H1 (cell line): ENCODE data around the gene DIAPH1. TPM values are rescaled to one million over a fixed set of nuclear protein-coding genes. Genes with fewer than 3 reads are reported as not detected.

Experiments used
- BRCA1 ChIP-seq: IDR thresholded peaks from 2 replicates; pipeline ENCODE4 v1.6.1; 2012; ENCODE audit warnings: low read depth, low read length, improper control_type of control experiment
- EGR1 ChIP-seq: IDR thresholded peaks from 2 replicates; pipeline ENCODE4 v1.6.1; 2011; ENCODE audit warnings: low read depth, low read length, borderline replicate concordance
- EZH2 ChIP-seq: fragments of 200-600 bp; sonication (generic); IDR thresholded peaks from 2 replicates; pipeline ENCODE4 v1.7.1; 2012; ENCODE audit warnings: low read depth, mild to moderate bottlenecking, moderate library complexity, low read length, inconsistent platforms; ENCODE audit not compliant: severe bottlenecking
- FOSL1 ChIP-seq: IDR thresholded peaks from 2 replicates; pipeline ENCODE4 v1.6.1; 2011; ENCODE audit warnings: mild to moderate bottlenecking, low read depth, low read length, moderate library complexity; ENCODE audit not compliant: insufficient read depth
- HDAC2 ChIP-seq, 2 experiments: fragments of 300-600 bp in 1 of 2; sonication (generic) in 1 of 2; IDR thresholded peaks; 2 replicates each; pipeline ENCODE4 v1.6.1; 2011 to 2012; ENCODE audit warnings: low read depth in 2 of 2, low read length in 2 of 2, mild to moderate bottlenecking in 2 of 2, moderate library complexity in 2 of 2, borderline replicate concordance in 1 of 2, inconsistent platforms in 1 of 2
- HDAC6 ChIP-seq: IDR thresholded peaks from one replicate; pipeline ENCODE4 v1.7.1; 2012; ENCODE audit warnings: low read depth, mild to moderate bottlenecking, inconsistent platforms, low read length, moderate library complexity
- JUND ChIP-seq: IDR thresholded peaks from 2 replicates; pipeline ENCODE4 v1.6.1; 2011; ENCODE audit warnings: mild to moderate bottlenecking, improper control_type of control experiment, low read length
- KDM1A ChIP-seq: fragments of 200-600, 300-600 bp; sonication (generic); IDR thresholded peaks from 2 replicates; pipeline ENCODE4 v1.7.1; 2016; ENCODE audit warnings: mild to moderate bottlenecking, low read length, borderline replicate concordance
- NANOG ChIP-seq: IDR thresholded peaks from 2 replicates; pipeline ENCODE4 v1.6.1; 2011; ENCODE audit warnings: low read length, low read depth, mild to moderate bottlenecking, inconsistent platforms; ENCODE audit not compliant: insufficient read depth, poor library complexity, severe bottlenecking
- NRF1 ChIP-seq: IDR thresholded peaks from 2 replicates; pipeline ENCODE4 v1.6.1; 2011; ENCODE audit warnings: mild to moderate bottlenecking, low read depth, low read length, improper control_type of control experiment
- POLR2AphosphoS5 ChIP-seq: IDR thresholded peaks from 2 replicates; pipeline ENCODE4 v1.6.1; 2011; ENCODE audit warnings: low read depth, low read length
- POU5F1 ChIP-seq: IDR thresholded peaks from 2 replicates; pipeline ENCODE4 v1.6.1; 2011; ENCODE audit warnings: low read depth, mild to moderate bottlenecking, low read length, moderate library complexity
- RAD21 ChIP-seq, 2 experiments: IDR thresholded peaks in 1 of 2; conservative IDR thresholded peaks in 1 of 2; 2 replicates each; pipeline ENCODE4 v1.6.1; 2011; ENCODE audit warnings: low read depth in 2 of 2, low read length in 2 of 2, improper control_type of control experiment in 1 of 2, inconsistent platforms in 1 of 2, mild to moderate bottlenecking in 1 of 2, moderate library complexity in 1 of 2
- RNF2 ChIP-seq: fragments of 200-900, 300-1000 bp; sonication (generic); IDR thresholded peaks from 2 replicates; pipeline ENCODE4 v1.7.1; 2016; ENCODE audit warnings: borderline replicate concordance, low read depth, mild to moderate bottlenecking, antibody characterized with exemption, low read length; ENCODE audit not compliant: poor library complexity, severe bottlenecking; ENCODE audit errors: missing control alignments
- RXRA ChIP-seq: IDR thresholded peaks from 2 replicates; pipeline ENCODE4 v1.6.1; 2011; ENCODE audit warnings: low read depth, mild to moderate bottlenecking, low read length, moderate library complexity; ENCODE audit not compliant: insufficient read depth
- SIN3A ChIP-seq, 2 experiments: IDR thresholded peaks in 1 of 2; conservative IDR thresholded peaks in 1 of 2; 2 replicates each; pipeline ENCODE4 v1.6.1; 2011 to 2012; ENCODE audit warnings: low read length in 2 of 2, improper control_type of control experiment in 1 of 2, low read depth in 1 of 2, mild to moderate bottlenecking in 1 of 2
- SIX5 ChIP-seq: IDR thresholded peaks from 2 replicates; pipeline ENCODE4 v1.6.1; 2011; ENCODE audit warnings: mild to moderate bottlenecking, low read depth, low read length
- TAF7 ChIP-seq: optimal IDR thresholded peaks from 2 replicates; pipeline ENCODE3; 2011; ENCODE audit warnings: low read depth, mild to moderate bottlenecking, inconsistent platforms, low read length, moderate library complexity, borderline replicate concordance
- TEAD4 ChIP-seq: IDR thresholded peaks from 2 replicates; pipeline ENCODE4 v1.6.1; 2012; ENCODE audit warnings: low read depth, low read length, inconsistent platforms, mixed read lengths
- polyA plus RNA-seq, 7 experiments: library from polyadenylated mRNA; depleted of rRNA in 3 of 7; stranded (reverse) in 5 of 7; unstranded in 2 of 7; fragments of >200 nt in 5 of 7; fragments of 200-250 nt in 2 of 7; gene quantifications; 1 replicate in 5 of 7; 2 replicates in 1 of 7; 4 replicates in 1 of 7; pipeline versions ENCODE4 v1.2.1 to v1.2.3, GENCODE V29; 2011 to 2013; ENCODE audit warnings: missing spikeins in 2 of 7, mixed read lengths in 2 of 7
- total RNA-seq: library from RNA; stranded (reverse); fragmentation: NEBNext Ultra II Directional; extraction: Animal tissue kit (Norgen Biotek cat#: 25700); gene quantifications from 2 replicates; pipeline ENCODE4 v1.2.1, GENCODE V29; 2021
- TF ChIP-seq, protein P1 (sequence below): IDR thresholded peaks from 2 replicates; pipeline ENCODE4 v1.6.1; 2012; ENCODE audit warnings: inconsistent platforms
- TF ChIP-seq, protein P2 (sequence below): IDR thresholded peaks from 2 replicates; pipeline ENCODE4 v1.6.1; 2011; ENCODE audit warnings: low read depth, mild to moderate bottlenecking, low read length; ENCODE audit not compliant: insufficient read depth

DIAPH1 gene
- total and polyA plus RNA-seq, 2 of the 8 experiments (the other 6 are each of a cell fraction or from before 2014, with no cell fraction given): 61.2 to 114 TPM

DNA sequence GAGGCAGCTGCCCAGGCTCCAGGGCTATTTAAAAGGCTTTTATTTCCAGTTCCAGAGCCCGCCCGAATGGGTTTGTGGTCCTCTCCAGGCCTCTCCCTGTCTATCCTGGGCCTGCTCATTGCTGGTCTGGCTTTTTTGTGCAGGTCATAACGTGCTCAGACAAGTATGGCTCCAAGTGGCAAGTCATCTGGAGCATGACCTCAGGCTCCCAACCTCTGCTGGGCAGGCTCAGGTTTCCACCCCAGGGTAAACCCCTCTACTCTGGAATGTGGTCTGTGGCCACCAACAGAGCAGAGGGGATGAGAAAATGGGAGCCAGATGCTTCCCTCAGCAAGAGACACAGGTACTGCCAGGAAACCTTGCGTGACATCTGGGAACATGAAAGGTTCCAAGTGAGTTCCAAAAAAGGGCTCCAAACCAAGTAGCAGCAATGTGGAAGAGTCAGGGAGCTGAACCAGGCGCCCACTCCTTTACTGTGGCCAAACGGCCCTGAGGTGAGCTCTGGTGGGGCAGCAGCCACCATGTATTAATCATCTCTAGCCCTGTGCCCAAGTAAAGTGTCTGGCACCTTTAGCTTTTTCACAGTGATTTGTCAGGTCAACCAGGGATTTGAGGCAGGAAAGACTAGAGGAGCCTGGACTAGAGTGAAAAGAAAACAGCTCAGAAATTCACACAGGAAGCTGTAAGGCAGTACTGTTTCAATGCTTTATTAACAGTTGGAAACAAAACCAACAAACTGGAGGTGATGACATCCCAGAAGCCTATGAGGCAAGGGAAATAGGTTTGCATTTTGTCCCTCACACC lies 104.3 kb downstream of the DIAPH1 start (continued):
- TF ChIP-seq BRCA1 (no peak), SIX5 (no peak), EGR1 (peak; percentile 44; the same call in 1 of the 2 replicates), SIN3A (conservative IDR thresholded peaks at IDR 0.05 in 1 of 2, IDR thresholded peaks at IDR 0.05 in 1 of 2; ENCODE audit: low read depth in 1 of 2, low read length in 2 of 2) (peak in 1 of 2 experiments; percentile 15; a peak in 1 of 4 replicates), POU5F1 (no peak), EZH2 (no peak), RAD21 (IDR thresholded peaks at IDR 0.05 in 1 of 2, conservative IDR thresholded peaks at IDR 0.05 in 1 of 2; ENCODE audit: low read depth in 2 of 2, low read length in 2 of 2) (peak in 1 of 2 experiments; percentile 16; a peak in 2 of 4 replicates), HDAC6 (no peak), TAF7 (peak; percentile 50), JUND (0 out of 2 replicates have a peak, but pooled peaks have one; percentile 15), HDAC2 (IDR thresholded peaks at IDR 0.05; ENCODE audit: borderline replicate concordance in 1 of 2, low read depth in 2 of 2, low read length in 2 of 2) (0 out of 4 replicates have a peak, but pooled peaks of 1 of the 2 experiments have one; percentile 22), RNF2 (no peak), POLR2AphosphoS5 (peak; percentile 60), KDM1A (no peak), NANOG (no peak), RXRA (no peak), NRF1 (no peak), TEAD4 (peak; percentile 87), FOSL1 (no peak)
- TF ChIP-seq, protein P1, sequence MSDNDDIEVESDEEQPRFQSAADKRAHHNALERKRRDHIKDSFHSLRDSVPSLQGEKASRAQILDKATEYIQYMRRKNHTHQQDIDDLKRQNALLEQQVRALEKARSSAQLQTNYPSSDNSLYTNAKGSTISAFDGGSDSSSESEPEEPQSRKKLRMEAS: no peak
- TF ChIP-seq, protein P2, sequence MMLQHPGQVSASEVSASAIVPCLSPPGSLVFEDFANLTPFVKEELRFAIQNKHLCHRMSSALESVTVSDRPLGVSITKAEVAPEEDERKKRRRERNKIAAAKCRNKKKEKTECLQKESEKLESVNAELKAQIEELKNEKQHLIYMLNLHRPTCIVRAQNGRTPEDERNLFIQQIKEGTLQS: no peak
